Ecto neural progenitor cell (in vitro differentiated cells): ENCODE results near the gene MRPS35.

Experiments used
- DNase-seq: peaks from one replicate; pipeline ENCODE4 v3.0.0-alpha.2; 2018; ENCODE audit warnings: low spot score

MRPS35 gene

GRCh38 chr12:27710592-27711316 is at the start of gene MRPS35:
MRPS35 (plus strand) TSS chr12:27710832; CDS start chr12:27710844, 12 bp downstream.
- DNase-seq: peak; percentile 95

DNA sequence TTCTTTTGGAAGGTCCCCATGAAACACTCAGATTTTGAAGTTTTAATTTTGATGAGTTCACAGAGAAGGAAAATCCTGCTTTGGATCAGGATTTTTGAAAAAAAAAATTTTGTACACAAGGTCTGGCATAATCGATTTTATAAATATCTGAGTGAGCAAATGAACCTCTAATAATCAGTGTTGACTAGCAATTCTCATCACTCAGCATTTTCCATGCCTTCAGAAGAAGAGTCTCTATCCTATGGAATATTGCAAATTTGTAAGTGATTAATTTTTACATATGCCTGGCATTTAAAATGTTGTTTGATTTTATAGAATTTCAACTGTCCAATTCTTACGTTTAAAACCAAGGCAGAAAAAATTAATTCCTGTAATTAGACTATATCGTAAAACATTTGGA is 44.9 kb upstream of the MRPS35 start:
- no peak for DNase-seq

DNA sequence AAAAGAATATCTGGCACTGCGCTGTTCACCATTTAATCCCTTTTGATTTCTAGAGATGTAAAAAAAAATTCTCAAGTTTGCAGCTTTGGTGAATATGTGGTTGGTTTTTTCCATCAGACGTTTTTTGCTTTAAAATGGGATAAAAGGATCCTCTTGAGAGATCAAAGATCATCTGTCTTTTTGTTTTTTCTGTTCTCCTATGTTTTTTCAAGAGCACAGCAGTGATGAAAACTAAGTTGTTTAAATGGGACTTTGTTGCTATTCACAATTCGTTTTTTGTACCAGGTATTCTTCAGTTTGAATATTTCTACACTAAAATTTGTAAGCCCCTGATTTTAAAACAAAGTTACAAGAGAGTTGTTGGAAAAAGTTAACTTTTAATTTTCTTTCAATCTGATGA is 44.1 kb upstream of the MRPS35 start:
- no peak for DNase-seq

- DNase-seq: no peak
Observed at GRCh38 chr12:27667540-27667939, 43.1 kb upstream of the MRPS35 start.

- no peak for DNase-seq
Observed at GRCh38 chr12:27672051-27672450, 38.6 kb upstream of the MRPS35 start.

DNA sequence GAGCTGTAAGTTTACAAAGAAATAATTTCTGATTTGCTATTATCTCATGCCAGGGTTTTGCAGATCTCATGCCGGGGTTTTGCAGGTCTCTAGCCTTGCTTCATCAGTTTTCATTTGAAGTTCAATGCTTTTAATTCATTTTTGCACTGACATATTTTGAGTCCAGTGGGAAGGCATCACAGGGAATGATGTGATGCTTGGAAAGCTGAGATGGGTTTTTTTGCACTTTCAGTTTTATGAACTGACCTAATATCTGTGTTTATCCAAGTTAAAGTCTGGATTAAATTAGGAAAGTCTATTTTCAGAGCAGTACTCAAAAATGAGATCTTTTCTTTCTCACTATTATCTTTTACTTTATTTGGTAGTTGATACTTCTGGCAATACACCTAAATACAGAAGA is 38.0 kb upstream of the MRPS35 start:
- DNase-seq: no peak

DNA sequence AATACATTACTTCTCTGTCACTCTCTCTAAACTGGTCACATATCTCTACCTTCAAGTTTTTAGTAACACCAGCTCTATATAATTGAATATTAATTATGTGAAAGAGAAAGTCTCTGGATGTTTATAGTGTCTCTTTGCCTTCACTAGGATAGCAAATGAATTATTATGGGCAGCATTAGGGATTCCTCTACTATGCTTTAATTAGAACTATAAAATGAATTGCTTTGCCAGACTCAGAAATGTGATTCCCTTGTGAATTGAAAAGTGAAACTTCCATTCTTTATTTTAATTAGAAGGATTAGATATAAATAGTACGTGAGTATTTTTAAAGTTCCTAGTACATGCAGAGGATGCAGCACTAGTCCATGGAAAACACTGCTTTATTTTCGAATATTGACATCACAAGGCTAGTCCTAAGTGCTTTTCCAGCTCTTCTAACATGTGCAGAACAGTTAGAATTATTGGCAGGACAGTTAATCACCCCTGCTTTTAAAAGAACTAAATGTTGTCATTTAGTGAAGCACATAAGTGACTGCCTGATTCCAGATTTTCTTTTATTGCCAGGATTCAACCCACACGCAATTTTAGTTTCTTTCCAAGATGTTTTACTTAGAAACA is 37.4 kb upstream of the MRPS35 start:
- DNase-seq: no peak

- DNase-seq: no peak
Observed at GRCh38 chr12:27674989-27675388, 35.6 kb upstream of the MRPS35 start.

DNA sequence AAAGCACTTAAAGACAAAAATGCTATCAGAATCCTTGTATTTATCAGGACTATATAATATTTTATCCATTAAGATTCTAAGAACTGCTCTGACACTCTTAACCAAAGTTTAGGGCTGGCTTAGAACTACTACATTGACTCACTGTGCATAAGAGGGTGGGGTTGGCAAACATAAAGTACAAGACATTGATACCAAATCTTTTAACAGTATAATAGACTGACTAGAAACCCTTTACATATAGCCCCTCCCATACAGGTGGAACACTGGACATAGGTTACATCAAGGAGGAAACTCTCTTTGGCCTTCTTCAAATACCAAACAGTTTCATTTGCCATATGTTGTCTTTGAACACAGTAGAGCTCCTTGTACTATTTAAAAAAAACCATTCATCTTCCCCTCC is 30.0 kb upstream of the MRPS35 start:
- DNase-seq: no peak

GRCh38 chr12:27682534-27682933 is 28.1 kb upstream of the MRPS35 start:
- DNase-seq: no peak

- DNase-seq: no peak
Observed at GRCh38 chr12:27685274-27685673, 25.4 kb upstream of the MRPS35 start.

- DNase-seq: no peak
Observed at GRCh38 chr12:27686147-27686546, 24.5 kb upstream of the MRPS35 start.

DNA sequence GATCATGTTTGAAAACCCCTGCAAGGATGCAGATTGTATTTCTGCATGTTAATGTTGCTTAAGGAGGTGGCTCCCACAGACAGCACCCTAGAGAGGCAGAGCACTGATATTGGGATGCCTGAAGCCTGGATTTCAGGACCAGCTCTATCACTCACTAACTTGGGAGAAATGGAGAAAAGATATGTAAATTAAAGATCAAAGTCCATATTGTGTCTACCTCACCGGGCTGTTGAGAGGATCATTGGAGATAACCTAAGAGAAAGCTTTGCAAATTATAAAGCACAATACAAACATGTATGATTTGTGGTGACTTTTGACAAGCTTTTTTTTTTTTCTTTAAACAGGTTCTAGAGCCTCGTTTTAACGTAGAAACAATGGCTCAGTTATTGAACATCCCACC is 22.0 kb upstream of the MRPS35 start:
- no peak for DNase-seq

DNA sequence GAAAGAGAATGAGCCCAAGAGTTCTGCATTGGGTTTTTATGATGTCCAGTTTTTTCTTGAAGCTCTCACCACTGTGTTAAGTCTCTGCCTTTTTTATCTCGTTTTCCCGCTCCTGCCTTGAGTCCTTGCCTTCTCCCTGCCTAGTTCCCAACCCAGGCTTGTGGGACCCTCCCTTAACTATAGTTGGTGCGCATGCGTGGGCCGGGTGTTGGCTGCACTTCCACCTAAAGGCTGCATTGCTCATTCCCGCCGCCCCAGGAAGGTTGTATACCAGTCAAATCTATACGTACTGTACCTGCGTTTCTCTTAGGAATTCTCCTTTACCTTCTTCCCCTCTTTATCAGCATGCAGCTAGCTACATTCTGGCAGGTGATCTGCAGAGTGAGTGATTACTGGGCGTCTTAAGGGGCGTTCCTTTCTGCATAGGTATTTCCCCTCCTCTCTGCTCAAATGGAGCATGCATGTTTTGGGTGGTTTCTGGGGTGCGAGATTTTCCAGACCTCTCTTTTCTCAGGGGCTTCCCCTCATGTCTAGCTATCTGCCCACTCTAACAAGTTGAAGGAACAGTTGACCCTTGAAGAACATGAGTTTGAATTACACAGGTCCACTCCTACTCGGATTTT is 21.0 kb upstream of the MRPS35 start:
- DNase-seq: no peak

GRCh38 chr12:27693403-27693802 is 17.2 kb upstream of the MRPS35 start:
- no peak for DNase-seq

GRCh38 chr12:27695556-27696292 is 14.9 kb upstream of the MRPS35 start:
- no peak for DNase-seq

DNA sequence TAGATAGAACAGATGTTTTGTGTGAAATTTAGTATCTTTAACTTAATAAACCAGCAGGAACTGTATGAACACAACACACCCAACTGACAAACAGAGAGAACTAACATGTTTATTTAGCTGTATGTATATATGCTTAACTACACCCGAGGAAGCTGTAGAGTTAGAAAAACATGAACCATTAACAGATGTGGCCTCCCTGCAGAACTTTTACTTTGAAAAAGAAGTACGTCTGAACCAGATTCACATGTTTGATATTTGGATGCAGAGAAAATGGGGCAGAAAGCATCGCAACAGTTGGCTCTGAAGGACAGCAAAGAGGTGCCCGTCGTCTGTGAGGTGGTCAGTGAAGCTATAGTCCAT is 14.4 kb upstream of the MRPS35 start, which contains the start of gene REP15:
TSS of gene REP15 (plus strand) at position 155 of the 360 bp plus-strand sequence. CDS start at position 271, 116 bp downstream.
- no peak for DNase-seq

DNA sequence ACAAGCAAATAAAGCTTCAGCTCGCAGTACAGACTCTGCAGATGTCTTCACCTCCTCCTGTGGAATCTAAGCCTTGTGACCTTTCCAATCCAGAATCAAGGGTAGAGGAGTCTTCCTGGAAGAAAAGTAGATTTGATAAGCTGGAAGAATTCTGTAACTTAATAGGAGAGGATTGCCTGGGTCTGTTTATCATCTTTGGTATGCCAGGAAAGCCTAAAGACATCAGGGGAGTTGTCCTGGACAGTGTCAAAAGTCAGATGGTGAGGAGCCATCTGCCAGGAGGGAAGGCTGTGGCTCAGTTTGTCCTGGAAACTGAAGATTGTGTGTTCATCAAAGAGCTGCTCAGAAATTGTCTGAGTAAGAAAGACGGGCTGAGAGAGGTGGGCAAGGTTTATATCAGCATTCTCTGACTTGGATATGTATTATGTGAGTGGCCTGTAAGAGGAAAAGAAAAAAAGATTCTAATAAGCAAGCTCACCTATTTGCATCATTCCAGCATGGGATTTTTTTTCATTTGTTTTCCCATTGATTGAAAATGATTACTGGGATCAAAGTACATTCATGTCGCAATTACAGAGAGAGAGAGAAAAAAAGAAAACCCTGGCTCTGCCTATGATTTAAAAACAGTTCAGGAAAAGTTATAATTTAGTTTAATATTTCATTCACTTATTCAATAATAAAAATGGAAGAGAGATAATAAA is 13.6 kb upstream of the MRPS35 start:
- DNase-seq: no peak

DNA sequence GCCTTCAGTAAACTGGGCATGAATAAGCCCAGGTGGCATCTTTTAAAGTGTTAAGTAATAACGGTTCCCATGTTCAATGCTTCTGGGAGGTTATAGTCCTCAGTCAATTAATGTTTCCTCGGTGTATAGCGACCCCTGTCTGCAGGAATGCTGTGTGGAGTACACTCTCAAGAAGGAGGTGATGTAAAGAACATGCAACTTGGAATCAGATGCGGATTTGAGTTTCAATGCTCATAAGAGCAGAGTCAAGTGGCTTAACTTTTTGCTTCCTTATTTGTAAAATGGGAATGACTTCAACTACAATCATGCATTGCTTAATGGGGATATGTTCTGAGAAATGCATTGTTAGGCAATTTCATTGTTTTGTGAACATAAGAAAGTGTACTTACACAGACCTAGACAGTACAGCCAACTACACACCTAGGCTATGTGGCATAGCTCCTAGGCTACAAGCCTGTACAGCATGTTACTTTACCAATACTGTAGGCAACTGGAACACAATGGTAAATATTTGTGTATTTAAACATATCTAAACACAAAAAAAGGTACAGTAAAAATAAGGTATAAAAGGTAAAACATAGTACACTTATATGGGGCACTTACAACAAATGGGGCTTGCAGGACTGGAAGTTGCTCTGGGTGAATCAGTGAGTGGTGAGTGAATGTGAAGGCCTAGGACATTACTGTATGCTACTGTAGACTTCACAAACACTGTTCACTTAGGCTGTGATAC is 6.7 kb upstream of the MRPS35 start:
- peak; percentile 72 for DNase-seq

- peak; percentile 55 for DNase-seq
Observed at GRCh38 chr12:27705263-27705662, 5.4 kb upstream of the MRPS35 start.

DNA sequence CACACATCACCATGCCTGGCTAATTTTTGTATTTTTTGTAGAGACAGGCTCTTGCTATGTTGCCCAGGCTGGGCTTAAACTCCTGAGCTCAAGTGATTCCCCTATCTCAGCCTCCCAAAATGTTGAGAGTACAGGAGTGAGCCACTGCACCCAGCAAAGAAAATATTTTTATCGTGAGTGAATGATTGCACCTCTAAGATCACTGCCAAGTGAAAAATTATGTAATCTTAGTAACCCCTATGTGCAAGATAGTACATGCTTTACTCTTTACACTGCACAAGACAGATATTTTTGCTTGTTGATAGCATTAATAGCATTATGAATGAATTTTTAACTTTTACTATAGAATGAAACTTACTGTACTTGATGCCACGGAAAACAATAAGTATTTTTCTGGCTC is 3.4 kb upstream of the MRPS35 start:
- DNase-seq: no peak
